GM19463 (cell line): Measurements from ENCODE around the gene RRP12.

Experiments
- ATAC-seq: cut with Tn5 transposase; IDR thresholded peaks from one replicate; pipeline ENCODE4 v1.9.1; 2021; ENCODE audit warnings: mild to moderate bottlenecking, moderate library complexity; ENCODE audit not compliant: unreplicated experiment

RRP12 gene

DNA sequence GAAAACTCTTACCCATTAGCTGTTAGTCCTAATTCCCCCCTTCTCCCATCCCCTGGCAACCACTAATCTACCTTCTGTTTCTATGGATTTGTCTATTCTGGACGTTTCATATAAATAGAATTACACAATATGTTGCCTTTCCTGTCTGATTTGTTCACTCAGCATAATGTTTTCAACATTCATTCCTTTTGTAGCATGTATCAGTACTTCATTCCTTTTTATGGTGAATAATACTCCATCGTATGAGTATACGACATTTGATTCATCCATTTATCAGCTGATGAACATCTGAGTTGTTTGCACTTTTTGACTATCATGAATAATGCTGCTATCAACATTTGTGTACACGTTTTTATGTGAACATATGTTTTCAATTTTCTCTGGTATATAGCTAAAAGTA is 86.5 kb downstream of the RRP12 start:
- no peak for ATAC-seq

DNA sequence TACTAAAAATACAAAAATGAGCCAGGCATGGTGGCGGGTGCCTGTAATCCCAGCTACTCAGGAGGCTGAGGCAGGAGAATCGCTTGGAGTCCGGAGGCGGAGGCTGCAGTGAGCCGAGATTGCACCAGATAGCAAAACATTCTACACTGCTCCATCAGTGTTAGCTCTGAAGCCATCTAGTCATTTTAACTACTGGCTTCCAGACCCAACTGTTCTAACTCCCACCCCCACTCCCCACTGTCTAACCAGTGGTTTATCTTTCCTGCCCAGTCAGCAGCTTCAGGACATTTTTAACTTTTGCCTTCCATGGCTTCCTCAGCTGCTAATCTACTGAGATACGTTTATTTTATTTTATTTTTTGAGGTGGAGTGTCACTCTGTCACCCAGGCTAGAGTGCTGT is 88.2 kb downstream of the RRP12 start:
- no peak for ATAC-seq

DNA sequence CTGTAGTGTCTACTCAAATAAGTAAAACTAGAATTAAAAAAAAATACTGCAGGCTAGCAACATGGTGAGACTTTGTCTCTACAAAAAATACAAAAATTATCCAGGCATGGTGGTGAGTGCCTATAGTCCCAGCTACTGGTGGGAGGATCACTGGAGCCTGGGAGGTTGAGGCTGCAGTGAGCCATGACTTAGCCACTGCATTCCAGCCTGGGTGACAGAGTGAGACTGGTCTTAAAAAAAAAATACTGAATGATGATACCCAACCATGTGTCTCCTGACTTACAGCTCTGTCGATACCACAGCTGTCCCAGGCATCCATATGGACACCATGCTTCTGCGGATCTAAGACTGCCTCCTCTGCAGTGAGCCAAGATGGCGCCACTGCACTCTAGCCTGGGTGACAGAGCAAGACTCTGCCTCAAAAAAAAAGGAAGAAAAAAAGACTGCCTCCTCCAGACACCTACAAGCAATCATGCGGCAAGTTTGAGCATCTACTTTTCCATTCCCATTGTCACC is 90.0 kb downstream of the RRP12 start:
- ATAC-seq = no peak

DNA sequence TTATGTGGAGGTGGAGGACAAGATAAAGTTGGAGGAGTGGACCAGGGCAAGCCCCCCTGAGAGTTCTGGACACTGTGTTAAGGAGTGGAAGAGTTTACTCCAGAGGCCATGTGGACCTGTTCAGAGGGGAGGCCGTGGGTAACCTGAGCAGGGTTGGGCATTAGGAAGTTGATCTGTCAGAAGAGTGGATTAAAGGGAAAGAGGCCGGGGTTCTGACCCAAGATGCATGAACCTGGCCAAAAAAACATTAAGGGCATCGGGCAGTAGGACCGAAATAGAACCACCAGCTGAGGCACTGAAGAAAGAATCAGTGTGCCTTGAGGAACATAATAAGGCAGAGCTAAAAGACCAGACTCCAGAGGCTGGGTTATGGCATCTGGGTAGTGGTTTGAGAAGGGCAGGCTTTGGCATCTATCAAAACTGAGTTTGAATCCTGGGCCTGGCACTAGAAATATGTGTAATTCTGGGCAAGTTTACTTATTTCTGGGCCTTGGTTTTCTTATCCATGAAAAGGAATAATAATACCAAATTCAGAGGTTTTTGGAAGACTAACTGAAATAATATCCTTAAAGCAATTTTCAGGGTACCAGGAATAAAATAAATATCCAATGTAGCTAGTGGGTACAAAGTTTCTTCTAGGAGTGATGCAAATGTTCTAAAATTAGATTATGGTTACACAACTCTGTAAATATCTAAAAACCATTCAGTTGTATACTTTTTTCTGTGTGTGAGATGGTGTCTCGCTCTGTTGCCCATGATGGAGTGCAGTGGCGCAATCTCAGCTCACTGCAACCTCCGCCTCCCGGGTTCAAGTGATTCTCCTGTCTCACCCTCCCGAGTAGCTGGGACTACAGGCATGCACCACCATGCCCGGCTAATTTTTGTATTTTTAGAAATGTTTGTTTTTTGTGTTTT is 93.0 kb downstream of the RRP12 start:
- ATAC-seq = no peak

DNA sequence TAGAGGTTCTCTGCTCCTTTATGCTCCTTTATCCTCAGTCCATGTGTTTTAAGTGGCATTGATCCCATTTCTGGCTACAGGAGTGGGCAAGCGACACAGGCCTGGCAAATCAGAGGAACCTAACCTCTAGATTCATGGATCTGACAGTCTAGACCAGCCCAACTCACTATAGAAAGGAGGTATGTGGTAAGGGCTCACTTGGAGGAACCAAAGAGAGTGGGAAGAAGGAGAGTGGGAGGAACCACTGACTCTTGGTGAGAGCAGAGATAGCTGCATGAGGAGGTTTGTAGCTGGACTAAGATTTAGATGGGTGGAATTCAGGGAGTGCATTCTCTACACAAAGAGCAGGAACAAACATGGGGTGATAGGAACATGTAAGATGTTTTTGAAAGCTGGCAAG is 93.7 kb downstream of the RRP12 start:
- no peak for ATAC-seq
